ENCODE data around the gene DHX16. TPM values are rescaled to one million over a fixed set of nuclear protein-coding genes. Genes with fewer than 3 reads are reported as not detected.

Gene DHX16
- total RNA-seq, 4 donors from 2014 or later: 3.2 to 31.8 (median 16.3) TPM

DNA sequence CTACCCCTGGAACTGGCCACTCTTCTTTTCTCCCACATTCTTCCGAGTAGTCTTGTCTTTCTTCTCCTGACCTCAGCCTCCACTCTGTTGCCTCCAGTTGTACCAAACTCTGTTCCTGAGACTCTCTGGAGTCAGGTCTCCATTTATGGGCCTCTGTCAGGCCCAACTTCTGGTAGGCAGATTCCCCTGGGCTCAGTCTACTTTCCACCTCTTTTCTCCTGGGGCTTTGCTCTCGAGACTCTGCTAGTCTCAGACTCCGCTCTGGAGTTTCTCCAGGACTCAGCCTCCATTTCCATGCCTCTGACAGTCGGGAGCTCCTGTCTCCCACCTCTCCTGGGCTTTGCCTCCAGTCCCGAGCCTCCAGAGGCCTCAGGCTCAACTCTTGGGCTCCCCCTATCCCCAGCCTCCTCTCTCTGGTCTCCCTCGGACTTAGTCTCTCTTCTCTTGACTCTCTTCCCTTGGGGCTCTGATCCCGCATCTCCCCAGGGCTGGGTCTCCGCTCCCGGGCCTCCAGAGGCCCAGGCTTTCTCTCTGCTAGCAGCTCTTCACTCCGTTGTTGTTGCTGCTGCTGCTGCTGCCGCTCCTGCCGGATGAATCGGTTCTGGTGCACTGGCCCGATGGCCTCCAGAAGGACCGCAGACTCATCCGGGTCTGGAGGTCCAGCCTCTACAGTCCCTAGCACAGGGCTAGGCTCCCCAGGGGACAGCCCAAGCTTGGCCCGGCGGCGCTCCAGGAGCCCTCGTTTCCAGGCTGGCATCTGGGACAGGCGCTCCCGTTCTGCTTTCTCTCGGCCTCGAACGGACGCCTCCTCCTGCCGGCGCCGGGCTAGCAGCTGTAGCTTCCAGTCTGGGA is 12.6 kb upstream of the DHX16 start:
- no peaks in the 10 kb centered on the region for H3K27me3 ChIP-seq
- peak in 1 of 2 donors; percentile 41 for DNase-seq

DNA sequence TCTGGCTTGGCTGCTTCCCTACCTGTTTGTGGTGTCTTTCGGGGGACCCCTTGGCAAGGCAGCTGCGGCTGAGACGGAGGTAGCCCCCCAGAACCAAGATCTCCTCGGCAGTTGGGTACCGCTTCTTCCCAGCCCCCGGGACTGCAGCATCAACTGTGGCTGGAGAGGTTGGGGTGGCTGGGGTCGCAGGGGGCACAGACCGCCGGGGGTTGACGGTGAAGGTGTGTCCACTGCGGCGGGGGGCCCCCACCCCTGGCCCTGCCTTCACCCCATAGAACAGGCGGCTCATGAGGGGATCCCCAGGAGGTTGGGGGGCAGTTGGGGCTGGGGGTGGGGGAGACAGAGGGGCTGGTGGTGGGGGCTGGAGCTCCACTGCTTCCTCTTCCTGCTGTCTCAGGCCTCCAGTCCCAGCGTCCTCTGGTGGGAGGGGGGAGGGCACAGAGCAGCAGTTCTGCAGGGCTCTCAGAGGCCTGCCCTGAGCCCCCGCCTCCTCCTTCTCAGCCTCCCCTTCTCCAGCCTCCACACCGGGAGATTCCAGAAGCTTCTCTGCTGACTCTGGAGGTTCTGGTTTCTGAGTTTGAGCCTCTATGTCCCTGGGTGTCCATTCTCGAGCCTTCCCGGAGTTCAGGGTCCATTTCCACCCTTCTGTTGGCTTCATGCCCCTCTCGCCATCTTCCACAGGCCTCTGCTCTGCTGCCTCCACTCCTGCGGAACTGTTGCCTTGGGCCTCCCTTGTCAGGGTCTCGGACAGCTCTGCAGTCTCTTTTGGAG is 11.8 kb upstream of the DHX16 start:
- peak overlapping the region; percentile 98 to 99 for H3K27ac ChIP-seq
- no peaks in the 10 kb centered on the region for H3K36me3 ChIP-seq
- peaks cover 3 to 29% of the 10 kb centered on the region in 2 donors for H3K4me1 ChIP-seq
- TF ChIP-seq, protein P1, sequence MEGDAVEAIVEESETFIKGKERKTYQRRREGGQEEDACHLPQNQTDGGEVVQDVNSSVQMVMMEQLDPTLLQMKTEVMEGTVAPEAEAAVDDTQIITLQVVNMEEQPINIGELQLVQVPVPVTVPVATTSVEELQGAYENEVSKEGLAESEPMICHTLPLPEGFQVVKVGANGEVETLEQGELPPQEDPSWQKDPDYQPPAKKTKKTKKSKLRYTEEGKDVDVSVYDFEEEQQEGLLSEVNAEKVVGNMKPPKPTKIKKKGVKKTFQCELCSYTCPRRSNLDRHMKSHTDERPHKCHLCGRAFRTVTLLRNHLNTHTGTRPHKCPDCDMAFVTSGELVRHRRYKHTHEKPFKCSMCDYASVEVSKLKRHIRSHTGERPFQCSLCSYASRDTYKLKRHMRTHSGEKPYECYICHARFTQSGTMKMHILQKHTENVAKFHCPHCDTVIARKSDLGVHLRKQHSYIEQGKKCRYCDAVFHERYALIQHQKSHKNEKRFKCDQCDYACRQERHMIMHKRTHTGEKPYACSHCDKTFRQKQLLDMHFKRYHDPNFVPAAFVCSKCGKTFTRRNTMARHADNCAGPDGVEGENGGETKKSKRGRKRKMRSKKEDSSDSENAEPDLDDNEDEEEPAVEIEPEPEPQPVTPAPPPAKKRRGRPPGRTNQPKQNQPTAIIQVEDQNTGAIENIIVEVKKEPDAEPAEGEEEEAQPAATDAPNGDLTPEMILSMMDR (IDR thresholded peaks at IDR 0.05): no peak
- no peak for TF ChIP-seq POLR2A (IDR thresholded peaks at IDR 0.05)
- DNase-seq: peak in 1 of 2 donors; percentile 45
- intact Hi-C loops (cut with DNase I; ENCODE audit: low total_unique reads): no loop called here
- H3K27me3 ChIP-seq: no peaks in the 10 kb centered on the region
- H3K4me3 ChIP-seq: peak overlapping the region; percentile 79 to 99
- no peaks in the 10 kb centered on the region for H3K9me3 ChIP-seq

More for the DNA sequence above, 12.6 kb upstream of the DHX16 start:
- H3K36me3 ChIP-seq: no peaks in the 10 kb centered on the region
- peaks cover 8 to 28% of the 10 kb centered on the region in 2 donors for H3K4me1 ChIP-seq
- H3K9me3 ChIP-seq: no peaks in the 10 kb centered on the region
- peak overlapping the region; percentile 98 to 99 for H3K27ac ChIP-seq
- intact Hi-C loops (cut with DNase I; ENCODE audit: low total_unique reads): loop anchor here (2.0 kb wide), 1 partner anchor 35 kb away; the partner anchor contains the start of gene TUBB
- TF ChIP-seq POLR2A (IDR thresholded peaks at IDR 0.05): no peak
- TF ChIP-seq, protein P1 (IDR thresholded peaks at IDR 0.05): peak in 1 of 4 experiments; percentile 42
- H3K4me3 ChIP-seq: peak overlapping the region; percentile 79 to 99

DNA sequence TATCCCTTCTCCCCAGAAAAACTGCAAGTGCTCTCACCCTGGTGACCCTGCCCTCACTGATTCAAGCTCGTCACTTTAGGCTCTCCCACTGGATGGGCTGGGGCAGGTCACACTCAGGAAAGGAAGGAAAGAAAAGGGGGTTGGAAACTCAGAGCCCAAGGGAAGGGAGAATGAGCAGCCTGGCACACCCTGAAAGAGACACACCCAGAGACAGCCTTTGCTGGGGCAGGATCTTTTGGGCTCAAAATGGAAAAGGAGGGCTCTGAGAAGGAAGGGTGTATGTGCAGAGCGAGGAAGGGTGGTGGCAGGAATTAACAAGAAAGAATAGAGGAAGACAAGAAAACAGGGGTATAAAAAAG is 11.2 kb upstream of the DHX16 start:
- H3K27ac ChIP-seq: peak overlapping the region; percentile 98 to 99
- intact Hi-C loops (cut with DNase I; ENCODE audit: low total_unique reads): no loop called here
- peaks cover 0 to 27% of the 10 kb centered on the region in 2 donors for H3K4me1 ChIP-seq
- peak overlapping the region; percentile 79 to 99 for H3K4me3 ChIP-seq
- no peaks in the 10 kb centered on the region for H3K36me3 ChIP-seq
- H3K27me3 ChIP-seq: no peaks in the 10 kb centered on the region
- TF ChIP-seq, protein P1 (IDR thresholded peaks at IDR 0.05): no peak
- no peak for TF ChIP-seq POLR2A (IDR thresholded peaks at IDR 0.05)
- DNase-seq: no peak
- no peaks in the 10 kb centered on the region for H3K9me3 ChIP-seq

DNA sequence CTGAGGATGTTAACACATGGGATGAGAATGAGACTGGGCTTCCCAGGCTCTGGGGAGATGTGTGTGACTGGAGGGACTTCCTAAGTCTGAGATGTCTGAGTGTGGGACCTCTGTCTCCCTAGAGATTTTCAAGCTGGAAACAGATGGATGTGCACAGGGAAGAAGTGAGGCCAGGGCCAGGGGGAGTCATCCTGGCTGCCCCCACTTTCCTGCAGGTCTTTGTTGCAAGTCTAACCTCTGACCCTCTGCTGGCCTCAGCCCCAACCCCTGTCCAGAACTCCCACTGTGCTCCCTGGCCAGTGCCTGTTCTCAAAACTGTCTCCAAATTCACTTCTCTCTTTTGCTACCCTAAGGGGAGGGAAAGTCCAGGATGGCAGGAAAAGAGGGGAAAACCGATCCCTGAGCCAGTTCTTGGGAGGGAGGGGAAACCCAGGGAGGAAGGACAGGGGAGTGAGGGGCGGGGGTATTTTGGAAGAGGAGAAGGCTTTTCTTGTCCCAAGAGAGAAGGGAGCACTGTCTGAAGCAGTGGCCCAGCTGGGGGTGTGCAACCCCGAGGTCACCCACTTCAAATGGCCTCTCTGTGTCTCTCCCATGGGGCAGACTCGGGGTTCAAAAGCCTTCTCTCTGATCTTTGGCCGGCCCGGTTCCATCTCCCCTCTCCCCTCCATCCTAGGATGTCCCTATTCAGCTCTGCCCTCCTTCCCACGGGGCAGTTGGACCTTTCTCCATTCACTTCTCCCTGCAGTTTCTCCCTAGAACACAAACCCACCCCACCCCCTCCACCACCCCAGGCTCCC is 10.6 kb upstream of the DHX16 start:
- Histone ChIP-seq H3K27me3 (no peaks in the 10 kb centered on the region), H3K4me3 (peak overlapping the region; percentile 79 to 99), H3K9me3 (no peaks in the 10 kb centered on the region), H3K4me1 (peaks cover 0 to 27% of the 10 kb centered on the region in 2 donors), H3K27ac (peak overlapping the region; percentile 98 to 99), H3K36me3 (no peaks in the 10 kb centered on the region)
- peak in 1 of 2 donors; percentile 43 for DNase-seq
- intact Hi-C loops (cut with DNase I; ENCODE audit: low total_unique reads): no loop called here
- TF ChIP-seq, protein P1 (IDR thresholded peaks at IDR 0.05): no peak
- no peak for TF ChIP-seq POLR2A (IDR thresholded peaks at IDR 0.05)

All from uterus (tissue), 4 donors.